ENCODE measurements around the gene MACROD2. TPM values are rescaled to one million over a fixed set of nuclear protein-coding genes. Genes with fewer than 3 reads are reported as not detected.

Gene MACROD2
- total RNA-seq, 1 donor: 1.3 TPM

- no peak for TF ChIP-seq CTCF (IDR thresholded peaks at IDR 0.05; ENCODE audit: insufficient read depth, low read length)
- H3K4me3 ChIP-seq (ENCODE audit: low read depth, low read length): no peak overlapping the region
- DNase-seq (ENCODE audit: low read depth): no peak
Observed at GRCh38 chr20:14051454-14051853, 56.1 kb downstream of the MACROD2 start.

DNA sequence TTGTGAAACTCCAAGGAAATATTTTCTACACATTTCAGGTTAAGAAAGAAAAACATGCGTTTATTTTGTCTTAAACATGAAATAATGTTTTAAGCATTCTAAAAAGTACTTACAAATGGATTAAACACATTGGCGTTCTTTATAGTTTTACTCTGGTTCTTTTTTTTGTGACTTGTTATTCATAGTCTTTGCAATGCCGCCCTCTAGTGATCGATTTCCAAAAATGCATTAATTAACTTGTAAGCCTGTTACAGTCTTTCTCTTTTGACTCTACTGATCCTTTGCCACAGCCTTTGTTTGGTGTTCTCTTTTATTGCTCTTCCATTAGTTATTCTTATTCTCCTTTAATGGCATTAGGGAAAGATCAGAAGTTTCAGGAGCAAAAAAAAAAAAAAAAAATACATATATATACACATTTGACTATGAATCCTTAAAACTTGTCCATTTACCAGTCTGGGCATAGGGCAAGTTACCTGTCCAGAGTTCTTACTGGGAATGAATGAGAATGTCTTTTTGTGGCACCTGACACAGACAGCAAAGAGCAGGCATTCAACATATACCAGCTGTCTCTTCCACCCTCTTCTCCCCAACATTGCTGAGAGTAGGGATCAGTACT is 59.9 kb downstream of the MACROD2 start:
- no peak overlapping the region for H3K4me3 ChIP-seq (ENCODE audit: low read depth, low read length)
- peak; percentile 56 for TF ChIP-seq CTCF (IDR thresholded peaks at IDR 0.05; ENCODE audit: insufficient read depth, low read length)
- DNase-seq (ENCODE audit: low read depth): peak; percentile 84

GRCh38 chr20:14062171-14062570 is 66.9 kb downstream of the MACROD2 start:
- no peak overlapping the region for H3K4me3 ChIP-seq (ENCODE audit: low read depth, low read length)
- TF ChIP-seq CTCF (IDR thresholded peaks at IDR 0.05; ENCODE audit: insufficient read depth, low read length): no peak
- no peak for DNase-seq (ENCODE audit: low read depth)

GRCh38 chr20:14062786-14063185 is 67.5 kb downstream of the MACROD2 start:
- H3K4me3 ChIP-seq (ENCODE audit: low read depth, low read length): no peak overlapping the region
- no peak for DNase-seq (ENCODE audit: low read depth)
- TF ChIP-seq CTCF (IDR thresholded peaks at IDR 0.05; ENCODE audit: insufficient read depth, low read length): no peak

- H3K4me3 ChIP-seq (ENCODE audit: low read depth, low read length): no peak overlapping the region
- no peak for TF ChIP-seq CTCF (IDR thresholded peaks at IDR 0.05; ENCODE audit: insufficient read depth, low read length)
- DNase-seq (ENCODE audit: low read depth): no peak
Observed at GRCh38 chr20:14064333-14064732, 69.0 kb downstream of the MACROD2 start.

- no peak for DNase-seq (ENCODE audit: low read depth)
- no peak overlapping the region for H3K4me3 ChIP-seq (ENCODE audit: low read depth, low read length)
- TF ChIP-seq CTCF (IDR thresholded peaks at IDR 0.05; ENCODE audit: insufficient read depth, low read length): no peak
Observed at GRCh38 chr20:14064921-14065320, 69.6 kb downstream of the MACROD2 start.

DNA sequence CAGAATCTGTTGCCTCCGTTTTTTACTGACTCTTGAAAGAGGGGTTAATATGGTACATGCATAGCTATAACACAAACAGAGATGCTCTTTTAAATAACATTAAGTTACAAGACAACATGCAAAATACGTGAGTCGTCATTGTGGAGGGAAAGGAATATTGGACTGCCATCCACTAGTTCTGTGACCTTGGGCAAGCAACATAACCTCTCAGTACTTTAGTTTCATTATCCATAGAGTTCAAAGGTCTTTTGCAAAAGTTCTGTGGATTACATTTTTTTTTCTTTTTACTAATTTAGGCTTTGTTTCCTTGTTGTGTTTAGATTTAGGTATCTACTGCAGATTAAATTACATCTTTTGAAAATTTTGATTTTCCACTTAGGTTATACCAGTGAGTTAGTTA is 70.5 kb downstream of the MACROD2 start:
- DNase-seq (ENCODE audit: low read depth): no peak
- no peak overlapping the region for H3K4me3 ChIP-seq (ENCODE audit: low read depth, low read length)
- no peak for TF ChIP-seq CTCF (IDR thresholded peaks at IDR 0.05; ENCODE audit: insufficient read depth, low read length)
